ENCODE results near the gene CEACAM1. TPM values are rescaled to one million over a fixed set of nuclear protein-coding genes. Genes with fewer than 3 reads are reported as not detected.
"Not testable (repeated sequence)": the region's sequence is repeated elsewhere in the genome, so short reads cannot be mapped to it uniquely, and the experiment has no call there.

The CEACAM1 gene
- total RNA-seq, 1 experiment from 2014 or later: 0.56 TPM

DNA sequence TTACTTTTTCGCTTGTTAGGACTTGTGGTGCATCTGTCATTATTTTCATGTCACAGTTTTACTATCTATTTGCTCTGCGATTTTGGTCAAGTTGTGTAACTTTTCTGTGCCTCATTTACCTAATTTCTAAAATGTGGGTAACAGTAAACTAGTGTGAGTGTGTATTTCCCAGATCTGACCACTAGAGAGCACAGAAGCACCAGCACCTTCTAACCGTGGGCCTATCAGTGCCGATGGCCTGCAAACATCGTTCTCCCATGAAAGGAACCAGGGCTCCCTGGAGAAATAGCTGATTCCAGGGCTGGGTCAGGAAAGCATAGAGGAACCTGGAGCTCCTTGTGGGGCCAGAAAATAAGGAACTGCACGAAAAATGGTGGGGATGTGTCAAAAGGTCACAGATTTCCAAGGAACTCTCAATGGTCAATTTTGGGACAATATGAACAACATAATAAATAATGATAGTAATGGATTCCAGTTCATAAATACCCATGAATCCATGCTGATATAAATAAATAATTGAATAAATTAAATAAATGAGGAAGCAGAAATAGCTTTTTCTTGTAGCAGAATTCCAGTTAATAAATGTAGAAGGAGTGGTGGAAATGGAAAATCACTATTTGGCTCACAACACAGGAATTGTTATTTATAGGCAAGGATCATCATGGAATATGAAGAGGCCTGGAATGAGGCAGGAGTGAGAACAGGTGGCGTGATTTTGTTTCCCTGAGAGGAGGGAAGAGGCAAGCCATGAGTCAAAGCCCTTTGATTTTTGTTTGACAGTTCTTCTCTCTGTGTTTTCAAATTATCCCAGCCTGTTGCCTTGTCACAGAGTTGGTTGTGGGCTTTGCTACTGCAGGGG, 35.3 kb upstream of the CEACAM1 start:
- Mint-ChIP-seq H3K4me1 (ENCODE audit: insufficient read depth, unreplicated experiment) (peaks cover 10% of the 10 kb centered on the region), H3K27me3 (ENCODE audit: insufficient read depth, unreplicated experiment) (peaks cover 24% of the 10 kb centered on the region), H3K36me3 (ENCODE audit: insufficient read depth, unreplicated experiment) (peaks cover 6% of the 10 kb centered on the region), H3K9me3 (ENCODE audit: unreplicated experiment) (no peaks in the 10 kb centered on the region), H3K27ac (ENCODE audit: low read depth, unreplicated experiment) (no peak overlapping the region), H3K4me3 (ENCODE audit: unreplicated experiment) (no peak overlapping the region)
- POLR2A ChIA-PET: interaction anchor here (0.6 kb wide), 1 partner anchor 417 kb away, joined by 3 read pairs; no protein-coding TSS in a partner anchor
- no TSS peak for BruUV-seq (replicated peaks)
- intact Hi-C loops (cut with micrococcal nuclease): loop anchor here (1.0 kb wide), 1 partner anchor 33 kb away; no protein-coding TSS in a partner anchor
- CTCF ChIA-PET: interaction anchor here (0.6 to 1.9 kb wide), 24 partner anchors 8 to 1192 kb away, joined by 3 to 10 read pairs (median 4); no protein-coding TSS in a partner anchor
- TF ChIP-seq, protein P1, sequence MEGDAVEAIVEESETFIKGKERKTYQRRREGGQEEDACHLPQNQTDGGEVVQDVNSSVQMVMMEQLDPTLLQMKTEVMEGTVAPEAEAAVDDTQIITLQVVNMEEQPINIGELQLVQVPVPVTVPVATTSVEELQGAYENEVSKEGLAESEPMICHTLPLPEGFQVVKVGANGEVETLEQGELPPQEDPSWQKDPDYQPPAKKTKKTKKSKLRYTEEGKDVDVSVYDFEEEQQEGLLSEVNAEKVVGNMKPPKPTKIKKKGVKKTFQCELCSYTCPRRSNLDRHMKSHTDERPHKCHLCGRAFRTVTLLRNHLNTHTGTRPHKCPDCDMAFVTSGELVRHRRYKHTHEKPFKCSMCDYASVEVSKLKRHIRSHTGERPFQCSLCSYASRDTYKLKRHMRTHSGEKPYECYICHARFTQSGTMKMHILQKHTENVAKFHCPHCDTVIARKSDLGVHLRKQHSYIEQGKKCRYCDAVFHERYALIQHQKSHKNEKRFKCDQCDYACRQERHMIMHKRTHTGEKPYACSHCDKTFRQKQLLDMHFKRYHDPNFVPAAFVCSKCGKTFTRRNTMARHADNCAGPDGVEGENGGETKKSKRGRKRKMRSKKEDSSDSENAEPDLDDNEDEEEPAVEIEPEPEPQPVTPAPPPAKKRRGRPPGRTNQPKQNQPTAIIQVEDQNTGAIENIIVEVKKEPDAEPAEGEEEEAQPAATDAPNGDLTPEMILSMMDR (IDR thresholded peaks at IDR 0.05; ENCODE audit: unreplicated experiment): peak; percentile 56
- DNase-seq (ENCODE audit: unreplicated experiment): peak; percentile 60

DNA sequence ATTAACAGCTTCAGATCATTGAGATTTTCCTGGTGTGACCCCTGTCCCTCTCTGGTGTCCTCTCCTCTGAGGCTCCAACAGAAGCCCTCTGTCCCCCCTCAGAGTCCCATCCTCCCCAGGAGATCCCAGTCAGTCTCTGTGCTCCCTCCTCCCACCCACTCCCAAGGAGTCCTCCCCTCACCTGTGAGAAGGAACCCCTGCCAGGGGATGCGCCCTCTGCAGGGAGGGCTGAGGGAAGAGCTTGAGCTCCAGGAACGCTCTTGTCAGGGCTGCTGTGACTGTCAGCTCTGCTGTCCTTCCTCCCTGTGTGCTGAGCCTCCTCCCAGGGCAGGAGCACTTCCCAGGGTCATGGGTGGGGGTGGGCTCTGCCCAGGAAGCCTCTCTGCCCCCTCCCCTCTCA, 33.2 kb upstream of the CEACAM1 start:
- DNase-seq (ENCODE audit: unreplicated experiment): no peak
- POLR2A ChIA-PET: no interaction called here
- TF ChIP-seq, protein P1 (IDR thresholded peaks at IDR 0.05; ENCODE audit: unreplicated experiment): no peak
- Mint-ChIP-seq H3K4me3 (ENCODE audit: unreplicated experiment) (no peak overlapping the region), H3K27ac (ENCODE audit: low read depth, unreplicated experiment) (no peak overlapping the region), H3K9me3 (ENCODE audit: unreplicated experiment) (no peaks in the 10 kb centered on the region), H3K27me3 (ENCODE audit: insufficient read depth, unreplicated experiment) (peaks cover 18% of the 10 kb centered on the region), H3K36me3 (ENCODE audit: insufficient read depth, unreplicated experiment) (peaks cover 6% of the 10 kb centered on the region), H3K4me1 (ENCODE audit: insufficient read depth, unreplicated experiment) (peaks cover 10% of the 10 kb centered on the region)
- BruUV-seq (replicated peaks): no TSS peak
- CTCF ChIA-PET: interaction anchor here (0.7 to 1.9 kb wide), 4 partner anchors 95 to 310 kb away, joined by 3 to 7 read pairs (median 3); no protein-coding TSS in a partner anchor
- intact Hi-C loops (cut with micrococcal nuclease): no loop called here

DNA sequence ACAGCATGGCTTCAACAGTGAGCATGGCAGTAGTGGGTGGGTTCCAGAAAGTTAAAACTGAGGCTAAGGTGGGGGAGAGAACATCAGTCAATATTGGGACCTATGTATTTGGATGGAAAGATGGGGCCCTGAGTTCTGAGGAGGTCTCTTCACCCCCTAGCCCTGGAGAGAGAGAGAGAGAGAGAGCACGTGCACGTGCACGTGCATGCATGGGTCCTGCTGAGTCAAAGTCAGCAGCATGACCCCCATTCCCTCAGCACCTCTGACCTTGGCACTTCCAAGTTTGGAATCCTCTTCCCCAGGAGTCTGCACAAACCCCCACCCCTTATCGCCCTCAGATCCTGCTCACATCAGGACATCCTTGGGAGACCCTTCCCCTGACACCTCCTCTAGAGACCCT, 32.5 kb upstream of the CEACAM1 start:
- TF ChIP-seq, protein P1 (IDR thresholded peaks at IDR 0.05; ENCODE audit: unreplicated experiment): no peak
- Mint-ChIP-seq H3K4me3 (ENCODE audit: unreplicated experiment) (no peak overlapping the region), H3K4me1 (ENCODE audit: insufficient read depth, unreplicated experiment) (peaks cover 10% of the 10 kb centered on the region), H3K27ac (ENCODE audit: low read depth, unreplicated experiment) (no peak overlapping the region), H3K9me3 (ENCODE audit: unreplicated experiment) (no peaks in the 10 kb centered on the region), H3K36me3 (ENCODE audit: insufficient read depth, unreplicated experiment) (peaks cover 6% of the 10 kb centered on the region), H3K27me3 (ENCODE audit: insufficient read depth, unreplicated experiment) (peaks cover 20% of the 10 kb centered on the region)
- no peak for DNase-seq (ENCODE audit: unreplicated experiment)
- BruUV-seq (replicated peaks): no TSS peak
- intact Hi-C loops (cut with micrococcal nuclease): no loop called here
- CTCF ChIA-PET: interaction anchor here (1.0 kb wide), 1 partner anchor 106 kb away, joined by 3 read pairs; no protein-coding TSS in a partner anchor
- POLR2A ChIA-PET: no interaction called here

DNA sequence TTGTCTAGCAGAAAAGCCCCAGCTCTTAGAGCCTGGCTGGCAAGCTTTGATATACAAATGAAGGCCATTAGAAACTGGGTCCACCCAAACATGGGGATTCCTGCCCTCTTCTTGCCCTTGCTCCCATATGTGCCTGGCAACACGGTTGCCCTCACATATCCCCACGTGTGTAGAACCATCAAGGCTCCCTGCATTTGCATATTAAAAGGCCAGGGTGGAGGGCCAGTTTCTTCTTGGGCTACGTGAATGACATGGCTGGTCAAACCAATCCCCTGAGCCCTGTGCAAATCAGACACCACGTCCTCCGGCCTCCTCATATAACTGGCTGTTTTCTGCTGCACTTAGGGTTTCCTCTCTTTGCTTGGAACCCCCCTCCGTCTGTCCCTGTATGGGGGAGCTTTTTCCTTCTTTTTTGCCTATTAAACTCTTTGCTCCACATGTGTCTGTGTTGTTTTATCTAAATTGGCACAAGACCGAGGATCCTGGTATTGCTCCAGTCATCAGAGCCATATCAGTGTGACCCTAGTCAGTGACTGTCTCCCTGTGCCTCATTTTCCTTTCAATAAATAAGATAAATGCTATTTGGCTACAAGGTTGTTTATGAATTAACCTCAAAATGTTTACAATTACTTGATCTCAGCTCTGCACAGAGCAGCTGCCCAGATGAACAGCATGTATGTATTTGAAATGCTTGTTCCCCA, 30.3 kb upstream of the CEACAM1 start:
- intact Hi-C loops (cut with micrococcal nuclease): no loop called here
- TF ChIP-seq, protein P1 (IDR thresholded peaks at IDR 0.05; ENCODE audit: unreplicated experiment): no peak
- H3K4me3 Mint-ChIP-seq (ENCODE audit: unreplicated experiment): no peak overlapping the region
- H3K36me3 Mint-ChIP-seq (ENCODE audit: insufficient read depth, unreplicated experiment): peaks cover 1% of the 10 kb centered on the region
- H3K4me1 Mint-ChIP-seq (ENCODE audit: insufficient read depth, unreplicated experiment): peaks cover 10% of the 10 kb centered on the region
- BruUV-seq (replicated peaks): no TSS peak
- ChIA-PET POLR2A (no interaction called here), CTCF (interaction anchor here (0.6 to 0.8 kb wide), 2 partner anchors 8 to 34 kb away, joined by 3 read pairs; no protein-coding TSS in a partner anchor)
- no peaks in the 10 kb centered on the region for H3K9me3 Mint-ChIP-seq (ENCODE audit: unreplicated experiment)
- H3K27ac Mint-ChIP-seq (ENCODE audit: low read depth, unreplicated experiment): no peak overlapping the region
- DNase-seq (ENCODE audit: unreplicated experiment): no peak
- H3K27me3 Mint-ChIP-seq (ENCODE audit: insufficient read depth, unreplicated experiment): peaks cover 20% of the 10 kb centered on the region

DNA sequence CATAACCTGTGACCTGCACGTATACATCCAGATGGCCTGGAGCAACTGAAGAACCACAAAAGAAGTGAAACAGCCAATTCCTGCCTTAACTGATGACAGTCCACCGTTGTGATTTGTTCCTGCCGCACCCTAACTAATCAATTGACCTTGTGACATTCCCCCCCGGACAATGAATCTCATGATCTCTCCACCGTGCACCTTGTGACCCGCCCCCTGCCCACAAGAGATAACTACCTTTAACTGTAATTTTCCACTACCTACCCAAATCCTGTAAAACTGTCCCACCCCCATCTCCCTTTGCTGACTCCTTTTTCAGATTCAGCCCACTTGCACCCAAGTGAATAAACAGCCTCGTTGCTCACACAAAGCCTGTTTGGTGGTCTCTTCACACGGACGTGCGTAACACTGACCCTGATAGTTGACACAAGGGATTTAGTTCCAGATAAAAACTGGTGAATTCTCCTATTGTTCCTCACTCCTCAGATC, 29.1 kb upstream of the CEACAM1 start:
- BruUV-seq (replicated peaks); H3K4me1 Mint-ChIP-seq (ENCODE audit: insufficient read depth, unreplicated experiment); H3K9me3 Mint-ChIP-seq (ENCODE audit: unreplicated experiment); DNase-seq (ENCODE audit: unreplicated experiment); H3K36me3 Mint-ChIP-seq (ENCODE audit: insufficient read depth, unreplicated experiment); H3K4me3 Mint-ChIP-seq (ENCODE audit: unreplicated experiment); intact Hi-C loops (cut with micrococcal nuclease); POLR2A ChIA-PET; H3K27ac Mint-ChIP-seq (ENCODE audit: low read depth, unreplicated experiment): not testable (repeated sequence)
- peaks cover 20% of the 10 kb centered on the region for H3K27me3 Mint-ChIP-seq (ENCODE audit: insufficient read depth, unreplicated experiment)
- CTCF ChIA-PET: interaction anchor here (1.4 kb wide), 1 partner anchor 10 kb away, joined by 3 read pairs; no protein-coding TSS in a partner anchor

Data from MCF 10A (cell line).